ENCODE measurements around the gene ORAI1. TPM values are rescaled to one million over a fixed set of nuclear protein-coding genes. Genes with fewer than 3 reads are reported as not detected.
A peak's percentile ranks its signal among the peaks of the same experiment; 100 is the strongest.
"Not testable (repeated sequence)": the region's sequence is repeated elsewhere in the genome, so short reads cannot be mapped to it uniquely, and the experiment has no call there.

The ORAI1 gene
- total RNA-seq, 1 experiment from 2014 or later = 24.7 TPM

GRCh38 chr12:121626853-121627640 is 717 bp downstream of the ORAI1 start:
- Histone ChIP-seq H3K4me3 (ENCODE audit: insufficient read depth, low read depth, low read length) (peak overlapping the region; percentile 88), H3K36me3 (replicated peaks; ENCODE audit: control insufficient read depth, insufficient read depth, low read length) (no peaks in the 10 kb centered on the region; the same call in none of the 2 replicates), H3K27me3 (ENCODE audit: control insufficient read depth, insufficient read depth, low read length) (no peaks in the 10 kb centered on the region)
- DNase-seq = peak; percentile 85

- DNase-seq = peak; percentile 43
- H3K4me3 ChIP-seq (ENCODE audit: insufficient read depth, low read depth, low read length) = peak overlapping the region; percentile 88
- no peaks in the 10 kb centered on the region; the same call in none of the 2 replicates for H3K36me3 ChIP-seq (replicated peaks; ENCODE audit: control insufficient read depth, insufficient read depth, low read length)
- H3K27me3 ChIP-seq (ENCODE audit: control insufficient read depth, insufficient read depth, low read length) = no peaks in the 10 kb centered on the region
Measured at GRCh38 chr12:121628037-121628436, 1.7 kb downstream of the ORAI1 start.

- Histone ChIP-seq H3K27me3 (ENCODE audit: control insufficient read depth, insufficient read depth, low read length) (no peaks in the 10 kb centered on the region), H3K36me3 (replicated peaks; ENCODE audit: control insufficient read depth, insufficient read depth, low read length) (no peaks in the 10 kb centered on the region; the same call in none of the 2 replicates), H3K4me3 (ENCODE audit: insufficient read depth, low read depth, low read length) (0 out of 2 replicates have a peak overlapping the region, but pooled peaks have one; percentile 4)
- no peak for DNase-seq
Measured at GRCh38 chr12:121628536-121628935, 2.2 kb downstream of the ORAI1 start.

DNA sequence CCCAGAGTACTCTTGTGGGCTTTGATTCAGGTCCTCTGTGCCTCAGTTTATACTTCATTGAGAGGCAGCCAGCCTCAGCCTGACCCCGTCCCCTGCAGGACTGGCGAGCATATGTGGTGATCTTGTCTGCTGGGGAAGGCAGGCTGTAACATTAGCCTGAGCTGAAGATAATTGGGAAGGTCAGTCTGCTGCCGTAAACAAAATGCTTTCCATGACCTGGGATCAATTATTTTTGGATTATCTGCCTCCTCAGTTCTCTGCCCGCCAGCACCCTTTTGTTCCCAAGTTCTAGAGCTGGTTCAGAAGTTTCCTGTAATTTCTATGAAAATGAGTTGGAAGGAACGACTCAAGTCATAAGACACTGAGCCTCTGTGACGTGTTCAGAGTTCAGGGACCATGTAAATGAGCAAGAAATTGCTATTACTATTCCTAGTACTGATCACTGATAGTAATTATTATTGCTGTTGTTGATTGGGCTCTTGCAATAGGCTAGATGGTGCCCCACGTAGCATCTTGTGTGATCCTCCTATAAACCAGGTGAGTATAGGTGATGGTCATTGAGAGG is 4.5 kb downstream of the ORAI1 start:
- no peaks in the 10 kb centered on the region for H3K27me3 ChIP-seq (ENCODE audit: control insufficient read depth, insufficient read depth, low read length)
- DNase-seq = no peak
- no peak overlapping the region for H3K4me3 ChIP-seq (ENCODE audit: insufficient read depth, low read depth, low read length)
- H3K36me3 ChIP-seq (replicated peaks; ENCODE audit: control insufficient read depth, insufficient read depth, low read length) = no peaks in the 10 kb centered on the region; the same call in none of the 2 replicates

DNA sequence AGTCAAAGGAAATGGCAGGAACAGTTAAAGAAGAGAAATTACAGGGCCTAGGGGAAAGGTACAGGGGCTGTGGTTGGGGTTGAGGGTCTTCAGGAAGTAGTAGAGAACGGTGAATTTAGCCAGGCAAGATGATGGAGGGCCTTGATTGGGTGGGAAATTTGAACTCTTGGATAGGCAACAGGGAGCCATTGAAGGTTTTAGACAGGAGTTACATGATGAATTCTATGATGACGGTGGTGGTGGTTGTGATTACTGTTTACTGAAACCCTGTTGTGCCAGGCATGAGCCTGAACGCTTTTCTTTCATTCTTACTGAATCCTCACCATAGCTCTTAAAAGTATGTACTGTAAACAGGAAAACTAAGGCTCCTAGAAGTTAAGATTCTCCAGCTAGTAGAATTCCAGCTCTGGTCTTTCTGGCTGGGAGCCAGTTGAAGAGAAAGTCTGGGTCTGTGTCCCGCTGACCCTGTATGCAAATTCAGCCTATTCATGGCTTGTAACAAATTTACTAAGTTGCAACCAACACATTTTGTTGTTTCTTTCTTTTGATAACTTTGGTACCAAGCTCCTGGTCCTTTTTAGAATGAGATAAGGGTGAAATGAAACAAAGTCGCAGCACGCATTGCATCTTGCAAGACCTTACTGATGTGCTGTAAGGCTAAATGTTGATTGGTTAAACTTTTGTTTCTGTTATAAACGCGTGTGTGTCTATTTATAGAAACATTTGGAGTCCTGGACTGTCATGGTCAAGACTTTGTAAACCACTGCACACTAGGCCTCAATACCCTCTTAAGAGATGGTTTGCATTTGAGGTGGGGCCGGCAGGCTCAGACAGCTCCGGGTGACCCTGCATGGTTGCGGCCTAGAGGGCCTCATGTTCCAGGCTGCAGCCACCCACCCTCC is 6.0 kb downstream of the ORAI1 start:
- no peak overlapping the region for H3K4me3 ChIP-seq (ENCODE audit: insufficient read depth, low read depth, low read length)
- DNase-seq = peak; percentile 28
- no peaks in the 10 kb centered on the region for H3K27me3 ChIP-seq (ENCODE audit: control insufficient read depth, insufficient read depth, low read length)
- peaks cover 1% of the 10 kb centered on the region for H3K36me3 ChIP-seq (replicated peaks; ENCODE audit: control insufficient read depth, insufficient read depth, low read length)

- not testable (repeated sequence) for H3K4me3 ChIP-seq (ENCODE audit: insufficient read depth, low read depth, low read length); DNase-seq; H3K36me3 ChIP-seq (replicated peaks; ENCODE audit: control insufficient read depth, insufficient read depth, low read length); H3K27me3 ChIP-seq (ENCODE audit: control insufficient read depth, insufficient read depth, low read length)
Measured at GRCh38 chr12:121633833-121634196, 7.5 kb downstream of the ORAI1 start.

DNA sequence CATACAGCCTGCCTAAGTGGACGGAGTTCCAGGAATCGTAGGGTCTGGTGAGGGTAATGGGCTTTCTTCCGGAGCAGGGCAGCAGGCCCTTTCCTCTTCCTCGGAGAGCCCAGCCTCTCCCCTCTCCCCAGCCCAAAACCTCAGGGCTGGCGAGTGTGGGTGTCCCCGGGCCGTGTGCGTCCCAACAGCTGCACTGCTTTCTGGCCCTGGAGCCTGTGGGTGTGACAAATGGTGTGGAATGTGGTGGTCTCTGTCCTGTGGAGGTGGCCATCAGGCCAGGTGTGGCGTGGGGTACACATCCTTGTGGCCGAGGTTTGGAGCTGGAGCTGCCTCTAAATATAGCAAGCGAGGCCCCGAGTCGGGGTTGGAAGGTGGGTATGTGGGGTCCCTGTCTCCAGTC is 8.5 kb downstream of the ORAI1 start:
- DNase-seq = peak; percentile 38
- Histone ChIP-seq H3K36me3 (replicated peaks; ENCODE audit: control insufficient read depth, insufficient read depth, low read length) (peaks cover 1% of the 10 kb centered on the region), H3K4me3 (ENCODE audit: insufficient read depth, low read depth, low read length) (no peak overlapping the region), H3K27me3 (ENCODE audit: control insufficient read depth, insufficient read depth, low read length) (no peaks in the 10 kb centered on the region)

DNA sequence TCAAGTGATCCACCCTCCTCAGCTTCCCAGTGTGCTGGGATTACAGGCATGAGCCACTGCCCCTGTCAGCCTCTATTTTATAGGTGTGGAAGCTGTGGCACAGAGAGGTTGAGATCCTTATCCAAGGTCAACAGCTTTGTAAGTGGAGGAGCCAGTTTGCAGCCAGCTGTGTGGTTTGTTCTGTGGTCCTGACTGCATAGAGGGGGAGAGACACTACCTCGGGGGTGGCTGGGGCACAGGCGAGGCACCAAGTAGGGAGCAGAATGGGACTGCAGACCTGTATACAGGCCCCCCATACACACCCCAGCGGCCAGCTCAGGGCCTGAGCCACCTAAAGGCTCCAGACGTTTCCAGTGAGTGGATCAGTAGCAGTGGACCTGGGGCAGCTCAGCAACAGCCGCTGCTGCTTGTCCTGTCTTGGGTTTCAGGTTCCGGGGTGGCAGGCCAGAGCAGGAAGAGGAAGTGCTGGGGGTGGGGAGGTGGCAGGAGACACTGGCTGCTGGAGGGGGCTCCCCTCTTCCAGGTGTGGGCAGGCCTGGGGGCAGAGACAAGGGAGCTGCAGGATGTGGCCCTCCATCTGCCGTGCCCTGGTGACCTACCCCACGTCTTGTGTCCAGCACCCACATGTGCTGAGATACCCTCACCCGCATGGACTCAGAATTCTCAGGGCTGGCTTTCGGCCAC is 11.0 kb downstream of the ORAI1 start:
- Histone ChIP-seq H3K36me3 (replicated peaks; ENCODE audit: control insufficient read depth, insufficient read depth, low read length) (peaks cover 2% of the 10 kb centered on the region), H3K4me3 (ENCODE audit: insufficient read depth, low read depth, low read length) (no peak overlapping the region), H3K27me3 (ENCODE audit: control insufficient read depth, insufficient read depth, low read length) (no peaks in the 10 kb centered on the region)
- peak; percentile 50 for DNase-seq

DNA sequence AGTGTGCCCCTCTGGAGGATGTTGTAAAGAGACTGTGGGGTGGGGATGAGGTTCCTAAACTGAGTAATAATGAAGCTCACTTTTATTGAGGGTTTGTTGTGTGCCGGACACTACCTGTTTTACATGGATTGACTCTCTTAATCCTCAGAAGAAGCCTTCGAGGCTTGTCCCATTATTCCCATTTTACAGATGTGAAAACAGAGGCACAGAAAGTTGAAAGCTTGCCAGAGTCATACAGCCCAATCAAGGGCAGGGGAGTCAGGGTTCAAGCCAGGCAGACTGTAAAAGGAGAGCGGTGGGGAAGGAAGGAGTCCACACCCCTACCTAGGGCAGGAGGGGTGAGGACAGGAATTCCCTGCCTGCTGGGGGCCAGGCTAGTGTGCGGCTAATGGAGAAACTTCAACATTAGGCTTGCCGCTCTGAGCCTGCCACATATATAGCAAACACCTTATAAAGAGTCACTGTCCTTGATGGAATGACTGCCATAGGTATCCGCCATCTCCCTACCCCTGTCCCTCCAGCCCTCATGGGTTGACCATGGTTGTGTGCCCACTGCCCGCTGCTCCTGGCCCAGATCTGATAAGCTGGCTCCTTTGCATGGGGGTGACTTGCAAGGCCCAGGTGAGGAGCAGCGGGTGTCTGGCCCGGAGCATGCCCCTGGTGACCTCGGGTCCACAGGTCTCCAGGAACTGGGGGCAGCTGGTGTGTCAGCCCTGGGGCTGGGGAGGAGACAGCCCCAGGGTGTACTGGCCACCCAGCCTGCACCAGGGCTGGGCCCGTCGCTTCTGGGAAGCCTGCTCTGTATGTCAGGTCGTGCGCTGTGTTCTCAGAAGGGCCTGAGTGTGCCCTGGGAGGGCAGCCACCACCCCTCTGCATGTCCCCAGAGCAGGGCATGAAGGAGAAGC is 12.2 kb downstream of the ORAI1 start:
- Histone ChIP-seq H3K4me3 (ENCODE audit: insufficient read depth, low read depth, low read length) (no peak overlapping the region), H3K36me3 (replicated peaks; ENCODE audit: control insufficient read depth, insufficient read depth, low read length) (peaks cover 2% of the 10 kb centered on the region; the same call in 1 of the 2 replicates), H3K27me3 (ENCODE audit: control insufficient read depth, insufficient read depth, low read length) (no peaks in the 10 kb centered on the region)
- DNase-seq = peak; percentile 53

DNA sequence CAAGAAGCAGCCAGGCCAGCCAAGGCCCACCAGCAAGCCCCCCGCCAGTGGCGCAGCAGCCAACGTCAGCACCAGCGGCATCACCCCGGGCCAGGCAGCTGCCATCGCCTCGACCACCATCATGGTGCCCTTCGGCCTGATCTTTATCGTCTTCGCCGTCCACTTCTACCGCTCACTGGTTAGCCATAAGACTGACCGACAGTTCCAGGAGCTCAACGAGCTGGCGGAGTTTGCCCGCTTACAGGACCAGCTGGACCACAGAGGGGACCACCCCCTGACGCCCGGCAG is 15.0 kb downstream of the ORAI1 start:
- Histone ChIP-seq H3K36me3 (replicated peaks; ENCODE audit: control insufficient read depth, insufficient read depth, low read length) (peaks cover 2% of the 10 kb centered on the region; the same call in 1 of the 2 replicates), H3K27me3 (ENCODE audit: control insufficient read depth, insufficient read depth, low read length) (no peaks in the 10 kb centered on the region), H3K4me3 (ENCODE audit: insufficient read depth, low read depth, low read length) (no peak overlapping the region)
- DNase-seq = no peak

DNA sequence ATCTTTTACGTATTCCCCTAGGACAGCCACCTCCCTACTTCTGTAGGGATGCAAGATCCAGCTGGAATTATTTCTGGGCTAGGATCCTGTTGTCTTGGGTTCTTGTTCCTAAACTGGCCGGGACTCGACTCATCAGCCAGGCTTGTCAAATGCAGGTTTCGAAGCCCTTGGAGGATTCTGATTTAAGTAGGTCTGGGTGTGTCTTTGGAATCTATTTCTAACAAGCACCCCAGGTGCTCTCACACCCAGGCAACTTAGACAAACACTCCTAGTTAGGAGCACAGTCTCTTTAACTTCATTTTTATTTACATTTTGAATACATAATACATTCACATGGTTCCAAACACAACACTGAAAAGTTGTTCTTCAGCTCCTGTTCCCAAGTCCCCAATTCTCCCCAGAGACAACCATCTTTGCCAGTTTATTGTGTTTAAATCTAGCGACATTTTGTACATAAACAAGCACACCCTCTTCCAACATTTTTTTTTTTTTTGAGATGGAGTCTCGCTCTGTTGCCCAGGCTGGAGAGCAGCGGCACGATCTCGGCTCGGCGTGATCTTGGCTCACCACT is 22.2 kb downstream of the ORAI1 start:
- Histone ChIP-seq H3K36me3 (replicated peaks; ENCODE audit: control insufficient read depth, insufficient read depth, low read length) (no peaks in the 10 kb centered on the region), H3K4me3 (ENCODE audit: insufficient read depth, low read depth, low read length) (no peak overlapping the region), H3K27me3 (ENCODE audit: control insufficient read depth, insufficient read depth, low read length) (no peaks in the 10 kb centered on the region)
- no peak for DNase-seq

GRCh38 chr12:121649322-121649721 is 23.0 kb downstream of the ORAI1 start:
- H3K36me3 ChIP-seq (replicated peaks; ENCODE audit: control insufficient read depth, insufficient read depth, low read length) = no peaks in the 10 kb centered on the region
- DNase-seq = no peak

DNA sequence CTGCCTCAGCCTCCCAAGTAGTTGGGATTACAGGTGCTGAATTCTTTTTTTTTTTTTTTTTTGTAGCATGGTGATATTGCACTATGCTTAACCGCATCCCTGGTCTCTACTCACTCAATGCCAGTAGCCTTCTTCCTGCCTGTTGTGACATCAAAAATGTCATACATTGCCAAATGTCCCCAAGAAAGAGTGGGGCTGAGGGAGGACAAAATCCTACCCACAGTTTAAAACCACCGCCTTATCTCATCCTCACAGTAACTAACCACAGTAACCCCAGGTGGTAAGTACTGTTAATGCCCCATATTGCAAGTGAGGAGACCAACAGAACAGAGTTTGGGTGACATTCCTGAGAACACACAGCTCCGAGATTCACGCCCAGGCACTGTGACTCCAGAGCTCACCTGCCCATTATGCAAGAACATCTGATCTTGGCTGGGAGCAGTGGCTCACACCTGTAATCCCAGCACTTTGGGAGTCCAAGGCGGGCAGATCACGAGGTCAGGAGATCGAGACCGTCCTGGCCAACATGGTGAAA is 23.6 kb downstream of the ORAI1 start:
- no peak overlapping the region for H3K4me3 ChIP-seq (ENCODE audit: insufficient read depth, low read depth, low read length)
- no peaks in the 10 kb centered on the region for H3K36me3 ChIP-seq (replicated peaks; ENCODE audit: control insufficient read depth, insufficient read depth, low read length)
- no peaks in the 10 kb centered on the region for H3K27me3 ChIP-seq (ENCODE audit: control insufficient read depth, insufficient read depth, low read length)
- no peak for DNase-seq

More at GRCh38 chr12:121649322-121649721, 23.0 kb downstream of the ORAI1 start:
- H3K4me3 ChIP-seq (ENCODE audit: insufficient read depth, low read depth, low read length) = no peak overlapping the region
- no peaks in the 10 kb centered on the region for H3K27me3 ChIP-seq (ENCODE audit: control insufficient read depth, insufficient read depth, low read length)

Data from H7 (cell line).